Kidney epithelial cell (primary cell): ENCODE measurements around the gene ARSG. TPM values are rescaled to one million over a fixed set of nuclear protein-coding genes. Genes with fewer than 3 reads are reported as not detected.
"Not testable (repeated sequence)": the region's sequence is repeated elsewhere in the genome, so short reads cannot be mapped to it uniquely, and the experiment has no call there.

Experiments
- DNase-seq: peaks from one replicate; pipeline ENCODE4 v3.0.0-alpha.2; 2010; ENCODE audit warnings: low read depth
- H3K27me3 ChIP-seq: 2 replicates; pipeline ENCODE4 v1.6.0; 2011; ENCODE audit warnings: low read length; ENCODE audit not compliant: control insufficient read depth, insufficient read depth
- H3K36me3 ChIP-seq: 2 replicates; pipeline ENCODE4 v1.5.1; 2011; ENCODE audit warnings: low read length; ENCODE audit not compliant: control insufficient read depth, insufficient read depth
- H3K4me3 ChIP-seq: 2 replicates; pipeline ENCODE4 v1.5.1; 2011; ENCODE audit warnings: low read depth, mild to moderate bottlenecking, control low read depth, low read length
- CTCF ChIP-seq: IDR thresholded peaks from 2 replicates; pipeline ENCODE4 v1.5.1; 2011; ENCODE audit warnings: mild to moderate bottlenecking, moderate library complexity, low read length, control low read depth, inconsistent platforms; ENCODE audit not compliant: insufficient read depth, poor library complexity, severe bottlenecking
- total RNA-seq: library from RNA; depleted of rRNA; stranded (reverse); fragments of >200 nt; gene quantifications from 2 replicates; pipeline ENCODE4 v1.2.3, GENCODE V29; 2015

The ARSG gene
- total RNA-seq, 1 donor from 2014 or later: 2.9 TPM

GRCh38 chr17:68249354-68249765, 41.9 kb upstream of the ARSG start:
- H3K4me3 ChIP-seq: no peak overlapping the region
- no peak for TF ChIP-seq CTCF
- no peak for DNase-seq
- H3K36me3 ChIP-seq: no peaks in the 10 kb centered on the region
- H3K27me3 ChIP-seq: no peaks in the 10 kb centered on the region

GRCh38 chr17:68253426-68253825, 37.9 kb upstream of the ARSG start:
- H3K4me3 ChIP-seq, DNase-seq, H3K27me3 ChIP-seq, H3K36me3 ChIP-seq: not testable (repeated sequence)

- Histone ChIP-seq H3K27me3 (no peaks in the 10 kb centered on the region), H3K36me3 (peaks cover 1% of the 10 kb centered on the region), H3K4me3 (no peak overlapping the region)
- no peak for DNase-seq
- TF ChIP-seq CTCF: no peak
Measured at GRCh38 chr17:68255151-68255550, 36.1 kb upstream of the ARSG start.

GRCh38 chr17:68255731-68256538, 35.4 kb upstream of the ARSG start:
- Histone ChIP-seq H3K4me3 (no peak overlapping the region), H3K27me3 (no peaks in the 10 kb centered on the region), H3K36me3 (peaks cover 1% of the 10 kb centered on the region)
- no peak for TF ChIP-seq CTCF
- no peak for DNase-seq

- not testable (repeated sequence) for DNase-seq, H3K36me3 ChIP-seq, H3K27me3 ChIP-seq, H3K4me3 ChIP-seq
Measured at GRCh38 chr17:68256701-68257100, 34.6 kb upstream of the ARSG start.

GRCh38 chr17:68257934-68258333, 33.4 kb upstream of the ARSG start:
- no peak overlapping the region for H3K4me3 ChIP-seq
- no peaks in the 10 kb centered on the region for H3K27me3 ChIP-seq
- DNase-seq: no peak
- TF ChIP-seq CTCF: no peak
- H3K36me3 ChIP-seq: peaks cover 1% of the 10 kb centered on the region

GRCh38 chr17:68258890-68259647, 32.2 kb upstream of the ARSG start:
- not testable (repeated sequence) for H3K27me3 ChIP-seq, H3K36me3 ChIP-seq, H3K4me3 ChIP-seq, DNase-seq

GRCh38 chr17:68259648-68259951, 31.7 kb upstream of the ARSG start:
- not testable (repeated sequence) for H3K36me3 ChIP-seq, H3K4me3 ChIP-seq, DNase-seq, H3K27me3 ChIP-seq
